Panc1 (cell line): ENCODE data around the gene ZNF688.

Experiments
- POLR2AphosphoS5 ChIP-seq: IDR thresholded peaks from 2 replicates; pipeline ENCODE4 v1.6.1; 2012; ENCODE audit warnings: mild to moderate bottlenecking, low read depth, low read length, moderate library complexity
- TF ChIP-seq, protein P1 (sequence below): fragments of 450-650 bp; IDR thresholded peaks from 2 replicates; pipeline ENCODE4 v1.5.1; 2017; ENCODE audit warnings: mild to moderate bottlenecking
- TF ChIP-seq, protein P2 (sequence below), 2 experiments: IDR thresholded peaks; 2 replicates each; pipeline ENCODE4 v1.6.1; 2011 to 2012; ENCODE audit warnings: low read depth in 2 of 2, control low read depth in 1 of 2, low read length in 1 of 2, mild to moderate bottlenecking in 1 of 2, moderate library complexity in 1 of 2; ENCODE audit not compliant: insufficient read depth in 1 of 2

DNA sequence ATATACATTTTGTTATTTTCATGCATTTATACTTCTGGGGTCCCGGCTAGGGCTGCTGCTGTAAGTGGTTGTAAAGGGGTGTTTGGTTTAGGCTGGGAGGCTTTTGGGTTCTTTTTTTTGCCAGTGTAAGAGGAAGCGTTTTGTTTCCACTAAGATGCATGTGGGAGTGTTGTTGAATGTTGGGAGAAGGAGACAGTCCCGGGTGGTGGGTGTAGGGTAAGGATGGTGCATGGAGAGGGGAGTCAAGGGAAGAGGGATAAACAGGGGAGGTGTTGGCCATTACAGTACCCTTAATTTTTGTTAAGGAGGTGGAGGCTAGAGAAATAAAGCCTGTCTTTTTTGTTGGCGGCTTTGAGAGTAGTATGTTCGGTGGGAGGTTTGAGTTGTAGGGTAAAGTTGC is 28.4 kb downstream of the ZNF688 start:
- TF ChIP-seq, protein P1, sequence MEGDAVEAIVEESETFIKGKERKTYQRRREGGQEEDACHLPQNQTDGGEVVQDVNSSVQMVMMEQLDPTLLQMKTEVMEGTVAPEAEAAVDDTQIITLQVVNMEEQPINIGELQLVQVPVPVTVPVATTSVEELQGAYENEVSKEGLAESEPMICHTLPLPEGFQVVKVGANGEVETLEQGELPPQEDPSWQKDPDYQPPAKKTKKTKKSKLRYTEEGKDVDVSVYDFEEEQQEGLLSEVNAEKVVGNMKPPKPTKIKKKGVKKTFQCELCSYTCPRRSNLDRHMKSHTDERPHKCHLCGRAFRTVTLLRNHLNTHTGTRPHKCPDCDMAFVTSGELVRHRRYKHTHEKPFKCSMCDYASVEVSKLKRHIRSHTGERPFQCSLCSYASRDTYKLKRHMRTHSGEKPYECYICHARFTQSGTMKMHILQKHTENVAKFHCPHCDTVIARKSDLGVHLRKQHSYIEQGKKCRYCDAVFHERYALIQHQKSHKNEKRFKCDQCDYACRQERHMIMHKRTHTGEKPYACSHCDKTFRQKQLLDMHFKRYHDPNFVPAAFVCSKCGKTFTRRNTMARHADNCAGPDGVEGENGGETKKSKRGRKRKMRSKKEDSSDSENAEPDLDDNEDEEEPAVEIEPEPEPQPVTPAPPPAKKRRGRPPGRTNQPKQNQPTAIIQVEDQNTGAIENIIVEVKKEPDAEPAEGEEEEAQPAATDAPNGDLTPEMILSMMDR, result no peak
- no peak for TF ChIP-seq POLR2AphosphoS5
- TF ChIP-seq, protein P2, sequence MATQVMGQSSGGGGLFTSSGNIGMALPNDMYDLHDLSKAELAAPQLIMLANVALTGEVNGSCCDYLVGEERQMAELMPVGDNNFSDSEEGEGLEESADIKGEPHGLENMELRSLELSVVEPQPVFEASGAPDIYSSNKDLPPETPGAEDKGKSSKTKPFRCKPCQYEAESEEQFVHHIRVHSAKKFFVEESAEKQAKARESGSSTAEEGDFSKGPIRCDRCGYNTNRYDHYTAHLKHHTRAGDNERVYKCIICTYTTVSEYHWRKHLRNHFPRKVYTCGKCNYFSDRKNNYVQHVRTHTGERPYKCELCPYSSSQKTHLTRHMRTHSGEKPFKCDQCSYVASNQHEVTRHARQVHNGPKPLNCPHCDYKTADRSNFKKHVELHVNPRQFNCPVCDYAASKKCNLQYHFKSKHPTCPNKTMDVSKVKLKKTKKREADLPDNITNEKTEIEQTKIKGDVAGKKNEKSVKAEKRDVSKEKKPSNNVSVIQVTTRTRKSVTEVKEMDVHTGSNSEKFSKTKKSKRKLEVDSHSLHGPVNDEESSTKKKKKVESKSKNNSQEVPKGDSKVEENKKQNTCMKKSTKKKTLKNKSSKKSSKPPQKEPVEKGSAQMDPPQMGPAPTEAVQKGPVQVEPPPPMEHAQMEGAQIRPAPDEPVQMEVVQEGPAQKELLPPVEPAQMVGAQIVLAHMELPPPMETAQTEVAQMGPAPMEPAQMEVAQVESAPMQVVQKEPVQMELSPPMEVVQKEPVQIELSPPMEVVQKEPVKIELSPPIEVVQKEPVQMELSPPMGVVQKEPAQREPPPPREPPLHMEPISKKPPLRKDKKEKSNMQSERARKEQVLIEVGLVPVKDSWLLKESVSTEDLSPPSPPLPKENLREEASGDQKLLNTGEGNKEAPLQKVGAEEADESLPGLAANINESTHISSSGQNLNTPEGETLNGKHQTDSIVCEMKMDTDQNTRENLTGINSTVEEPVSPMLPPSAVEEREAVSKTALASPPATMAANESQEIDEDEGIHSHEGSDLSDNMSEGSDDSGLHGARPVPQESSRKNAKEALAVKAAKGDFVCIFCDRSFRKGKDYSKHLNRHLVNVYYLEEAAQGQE (IDR thresholded peaks at IDR 0.05; ENCODE audit: insufficient read depth in 1 of 2, low read depth in 2 of 2, low read length in 1 of 2), result no peak
